GM20431 (cell line): ENCODE measurements around the gene TMC1.
"Not testable (repeated sequence)": the region's sequence is repeated elsewhere in the genome, so short reads cannot be mapped to it uniquely, and the experiment has no call there.

ENCODE experiments used
- in situ Hi-C: fragments of 300-500 bp; cut with MseI, MboI; formaldehyde crosslinking; loops from one replicate; pipeline ENCODE4 v1.15.0; 2020; ENCODE audit warnings: low sequenced_read_pairs; ENCODE audit not compliant: unreplicated experiment

TMC1 gene

GRCh38 chr9:72521416-72521815 lies at the start of gene TMC1:
Gene TMC1 (plus strand): TSS chr9:72521608. CDS start chr9:72648649, 127,041 bp downstream.
- in situ Hi-C loops, result not testable (repeated sequence)

GRCh38 chr9:72473474-72474261 lies 47.7 kb upstream of the TMC1 start:
- in situ Hi-C loops, result no loop called here

- in situ Hi-C loops, result no loop called here
Observed at GRCh38 chr9:72474676-72475075, 46.7 kb upstream of the TMC1 start.

GRCh38 chr9:72476100-72476499 lies 45.3 kb upstream of the TMC1 start:
- in situ Hi-C loops, result no loop called here

GRCh38 chr9:72476617-72477437 lies 44.6 kb upstream of the TMC1 start:
- in situ Hi-C loops, result no loop called here

GRCh38 chr9:72477930-72478518 lies 43.4 kb upstream of the TMC1 start:
- in situ Hi-C loops, result no loop called here

GRCh38 chr9:72478966-72479365 lies 42.4 kb upstream of the TMC1 start:
- in situ Hi-C loops, result no loop called here

GRCh38 chr9:72480261-72480660 lies 41.1 kb upstream of the TMC1 start:
- in situ Hi-C loops, result not testable (repeated sequence)

GRCh38 chr9:72480921-72481320 lies 40.5 kb upstream of the TMC1 start:
- in situ Hi-C loops, result no loop called here

- in situ Hi-C loops, result no loop called here
Observed at GRCh38 chr9:72485821-72486593, 35.4 kb upstream of the TMC1 start.

- in situ Hi-C loops, result no loop called here
Observed at GRCh38 chr9:72486594-72486955, 34.8 kb upstream of the TMC1 start.

GRCh38 chr9:72487665-72488064 lies 33.7 kb upstream of the TMC1 start:
- in situ Hi-C loops, result not testable (repeated sequence)

GRCh38 chr9:72489986-72490385 lies 31.4 kb upstream of the TMC1 start:
- in situ Hi-C loops, result no loop called here

GRCh38 chr9:72491242-72491641 lies 30.2 kb upstream of the TMC1 start:
- in situ Hi-C loops, result no loop called here

- in situ Hi-C loops, result no loop called here
Observed at GRCh38 chr9:72494051-72494450, 27.4 kb upstream of the TMC1 start.

- in situ Hi-C loops, result no loop called here
Observed at GRCh38 chr9:72497447-72498046, 23.9 kb upstream of the TMC1 start.

GRCh38 chr9:72506615-72507014 lies 14.8 kb upstream of the TMC1 start:
- in situ Hi-C loops, result no loop called here

GRCh38 chr9:72509053-72509452 lies 12.4 kb upstream of the TMC1 start:
- in situ Hi-C loops, result no loop called here

- in situ Hi-C loops, result no loop called here
Observed at GRCh38 chr9:72509635-72510034, 11.8 kb upstream of the TMC1 start.

GRCh38 chr9:72521011-72521410 lies 397 bp upstream of the TMC1 start:
- in situ Hi-C loops, result not testable (repeated sequence)
